ENCODE data around the gene CORO1C. TPM values are rescaled to one million over a fixed set of nuclear protein-coding genes. Genes with fewer than 3 reads are reported as not detected.

The CORO1C gene
- total RNA-seq, 2 donors from 2014 or later, result 361 to 548 TPM

- intact Hi-C loops (cut with DNase I), result loop anchor here (5.0 kb wide), 1 partner anchor 44 kb away; no protein-coding TSS in a partner anchor
- DNase-seq (ENCODE audit: low spot score), result no peak
Measured at GRCh38 chr12:108615918-108616317, 115.4 kb downstream of the CORO1C start.

GRCh38 chr12:108614639-108615038 is 116.7 kb downstream of the CORO1C start:
- intact Hi-C loops (cut with DNase I), result loop anchor here (5.0 kb wide), 1 partner anchor 42 kb away; no protein-coding TSS in a partner anchor
- DNase-seq (ENCODE audit: low spot score), result no peak

GRCh38 chr12:108614041-108614440 is 117.3 kb downstream of the CORO1C start:
- DNase-seq (ENCODE audit: low spot score), result no peak
- intact Hi-C loops (cut with DNase I), result no loop called here

- DNase-seq (ENCODE audit: low spot score), result no peak
- intact Hi-C loops (cut with DNase I), result no loop called here
Measured at GRCh38 chr12:108613548-108613947, 117.8 kb downstream of the CORO1C start.

- DNase-seq (ENCODE audit: low spot score), result no peak
- intact Hi-C loops (cut with DNase I), result no loop called here
Measured at GRCh38 chr12:108612788-108613282, 118.5 kb downstream of the CORO1C start.

DNA sequence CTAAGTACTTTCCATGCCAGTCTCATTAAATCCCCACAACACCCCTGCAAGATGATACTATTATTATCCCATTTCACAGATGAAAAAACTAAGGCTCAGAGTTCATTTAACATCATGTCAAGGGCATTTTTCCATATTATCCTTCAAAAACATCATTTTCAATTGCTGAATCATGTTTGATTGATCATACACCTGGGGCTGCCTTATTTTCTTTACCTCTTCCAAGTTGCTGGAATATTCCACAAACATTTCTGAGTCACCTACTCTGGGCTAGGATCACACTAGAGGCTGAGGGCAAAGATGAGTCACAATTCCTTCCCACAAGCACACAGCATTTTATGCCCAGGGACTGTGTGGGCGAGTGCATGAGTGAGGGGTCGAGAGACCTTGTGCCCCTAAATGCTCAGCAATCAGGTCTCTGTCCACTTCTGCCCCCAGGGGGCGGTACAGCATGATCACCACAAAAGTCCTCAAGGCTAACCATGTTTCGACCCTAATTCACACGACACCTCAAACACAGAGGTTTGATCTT is 119.4 kb downstream of the CORO1C start:
- intact Hi-C loops (cut with DNase I), result no loop called here
- no peak for DNase-seq (ENCODE audit: low spot score)

GRCh38 chr12:108610856-108611605 is 120.3 kb downstream of the CORO1C start:
- DNase-seq (ENCODE audit: low spot score), result no peak
- intact Hi-C loops (cut with DNase I), result no loop called here

GRCh38 chr12:108610336-108610815 is 120.9 kb downstream of the CORO1C start:
- no peak for DNase-seq (ENCODE audit: low spot score)
- intact Hi-C loops (cut with DNase I), result no loop called here

DNA sequence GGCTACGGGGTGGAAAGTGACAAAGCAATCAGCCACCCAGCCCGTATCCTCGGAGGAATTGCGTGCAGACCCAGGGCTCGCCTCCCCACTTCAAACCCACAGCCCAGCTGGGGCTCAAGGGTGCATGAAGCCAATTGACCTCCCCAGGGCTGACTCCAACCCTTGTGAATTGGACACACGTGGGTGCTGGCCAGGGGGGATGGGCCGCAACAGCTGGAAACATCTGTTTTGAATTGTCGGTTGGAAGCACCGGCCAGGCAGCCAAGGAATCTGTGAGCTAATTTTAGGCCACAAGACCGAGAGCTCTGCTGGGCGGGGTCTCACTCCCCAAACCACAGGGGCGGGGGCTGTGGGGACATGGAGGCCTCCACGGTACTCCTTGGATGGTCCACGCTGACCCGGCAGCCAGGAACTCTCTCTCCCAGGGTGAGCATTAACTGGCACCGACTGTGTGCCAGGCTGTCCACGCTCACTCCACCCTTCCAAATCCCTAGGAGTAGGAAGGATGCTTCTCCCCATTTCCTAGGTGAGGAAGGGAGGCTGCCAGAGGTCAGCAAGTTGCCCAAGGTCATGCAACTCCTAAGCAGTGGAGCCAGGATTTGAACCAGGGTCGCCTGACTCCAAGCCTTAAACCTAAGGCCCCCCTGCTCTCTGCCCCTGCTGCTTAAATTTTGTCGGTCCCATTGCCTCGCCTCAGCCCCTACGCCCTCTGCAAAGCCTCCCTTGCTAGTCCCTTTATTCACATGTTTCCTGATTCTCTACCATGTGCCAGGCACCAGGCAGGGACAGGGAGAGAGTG is 121.6 kb downstream of the CORO1C start:
- peak; percentile 91 for DNase-seq (ENCODE audit: low spot score)
- intact Hi-C loops (cut with DNase I), result no loop called here

DNA sequence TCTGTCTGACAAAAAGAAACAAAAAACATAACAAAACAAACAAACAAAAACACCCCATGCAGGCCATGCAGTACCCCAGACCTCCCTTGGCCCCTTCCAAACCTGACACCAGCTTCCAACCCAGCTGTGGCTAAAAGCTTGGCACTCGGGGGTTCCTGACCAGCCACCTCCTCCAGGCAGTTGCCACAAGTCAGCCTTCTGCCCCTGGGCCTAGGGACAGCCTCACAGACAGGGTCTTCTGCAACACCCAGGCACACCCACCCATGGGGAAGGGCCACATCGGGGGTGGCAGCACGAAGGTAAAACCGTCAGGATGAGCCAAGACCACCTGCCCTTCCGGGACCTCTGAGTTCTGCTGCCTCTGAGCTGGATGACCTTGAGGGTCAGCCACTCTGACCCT is 122.7 kb downstream of the CORO1C start:
- intact Hi-C loops (cut with DNase I), result no loop called here
- no peak for DNase-seq (ENCODE audit: low spot score)

DNA sequence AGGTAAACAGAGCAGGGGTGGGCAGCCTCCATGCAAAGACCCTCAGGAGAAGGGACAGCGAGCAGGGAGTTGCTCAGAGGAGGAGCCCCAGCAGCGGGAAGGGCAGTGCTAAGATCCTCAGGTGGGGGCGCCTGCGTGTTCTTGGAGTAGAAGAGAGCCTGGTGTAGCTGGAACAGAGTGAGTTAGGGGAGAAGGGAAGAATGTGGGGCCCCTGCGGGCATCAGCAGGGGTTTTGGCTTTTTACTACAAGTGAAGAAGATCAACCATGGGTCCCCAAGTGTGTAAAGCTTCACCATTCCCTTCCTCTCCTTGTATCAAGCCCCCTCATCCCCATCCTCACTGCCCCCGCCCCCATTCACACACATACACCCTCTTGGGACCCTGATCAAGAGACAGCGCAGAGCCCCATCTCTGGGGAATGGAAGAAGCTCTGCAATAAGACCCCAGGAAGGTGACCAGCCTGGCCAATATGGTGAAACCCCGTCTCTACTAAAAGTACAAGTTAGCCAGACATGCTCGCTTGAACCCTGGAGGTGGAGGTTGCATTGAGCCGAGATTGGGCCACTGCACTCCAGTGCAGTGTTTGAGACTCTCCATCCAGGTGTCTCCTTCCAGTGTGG is 123.2 kb downstream of the CORO1C start:
- intact Hi-C loops (cut with DNase I), result no loop called here
- no peak for DNase-seq (ENCODE audit: low spot score)

GRCh38 chr12:108606492-108606891 is 124.8 kb downstream of the CORO1C start:
- intact Hi-C loops (cut with DNase I), result no loop called here
- no peak for DNase-seq (ENCODE audit: low spot score)

GRCh38 chr12:108605690-108606406 is 125.5 kb downstream of the CORO1C start:
- no peak for DNase-seq (ENCODE audit: low spot score)
- intact Hi-C loops (cut with DNase I), result no loop called here

- intact Hi-C loops (cut with DNase I), result no loop called here
- no peak for DNase-seq (ENCODE audit: low spot score)
Measured at GRCh38 chr12:108605000-108605689, 126.2 kb downstream of the CORO1C start.

DNA sequence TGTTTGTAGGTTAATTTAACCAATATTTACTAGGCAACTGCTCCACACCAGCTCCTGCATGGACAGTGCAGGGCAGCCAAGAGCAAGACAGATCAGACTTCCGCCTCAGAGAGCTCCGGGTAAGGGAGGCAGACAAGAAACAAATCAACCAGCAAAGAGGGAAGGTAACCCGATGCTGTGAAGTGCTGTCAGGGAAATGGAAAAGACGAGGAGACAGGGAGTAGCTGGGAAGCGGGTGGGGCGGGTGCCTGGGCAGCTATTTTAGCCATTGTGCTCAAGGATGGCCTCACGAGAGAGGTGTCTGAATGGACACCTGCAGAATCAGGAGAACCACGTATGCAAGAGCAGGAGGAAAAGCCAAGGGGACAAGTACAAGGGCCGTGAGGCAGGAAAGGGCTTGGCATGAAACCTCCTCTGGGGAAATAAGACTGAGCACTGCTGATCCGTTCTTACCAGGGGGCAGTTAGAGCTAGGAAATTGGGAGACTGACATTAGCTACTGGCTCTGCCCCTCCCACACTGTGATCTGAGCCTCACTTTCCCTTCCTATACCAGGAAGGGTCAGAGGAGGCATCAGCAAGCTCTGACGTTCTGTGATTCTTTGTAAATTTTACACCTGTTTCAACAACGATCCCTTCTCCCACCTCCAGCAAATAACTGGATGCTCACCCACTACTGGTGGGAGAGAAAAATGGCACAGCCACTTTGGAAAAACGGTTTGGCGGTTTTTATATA is 126.9 kb downstream of the CORO1C start:
- intact Hi-C loops (cut with DNase I), result no loop called here
- no peak for DNase-seq (ENCODE audit: low spot score)

DNA sequence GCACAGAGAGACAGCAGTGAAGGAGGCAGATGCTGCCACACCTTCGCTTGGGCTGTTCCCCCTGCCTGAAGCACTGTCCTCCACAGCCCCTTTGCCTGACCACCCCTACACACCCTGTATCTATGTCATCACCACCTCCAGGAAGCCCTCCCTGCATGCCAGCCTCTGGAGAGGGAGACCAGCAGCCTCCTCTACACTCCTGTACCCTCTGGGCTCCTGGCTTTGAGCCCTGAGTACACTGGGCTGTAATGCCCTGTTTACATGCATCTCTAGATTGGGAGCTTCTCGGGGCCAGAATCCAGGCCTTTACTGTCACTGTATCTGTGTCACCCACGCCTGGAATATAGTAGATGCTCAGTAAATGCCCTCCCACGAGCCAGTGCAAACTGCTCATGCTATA is 127.6 kb downstream of the CORO1C start:
- no peak for DNase-seq (ENCODE audit: low spot score)
- intact Hi-C loops (cut with DNase I), result no loop called here

DNA sequence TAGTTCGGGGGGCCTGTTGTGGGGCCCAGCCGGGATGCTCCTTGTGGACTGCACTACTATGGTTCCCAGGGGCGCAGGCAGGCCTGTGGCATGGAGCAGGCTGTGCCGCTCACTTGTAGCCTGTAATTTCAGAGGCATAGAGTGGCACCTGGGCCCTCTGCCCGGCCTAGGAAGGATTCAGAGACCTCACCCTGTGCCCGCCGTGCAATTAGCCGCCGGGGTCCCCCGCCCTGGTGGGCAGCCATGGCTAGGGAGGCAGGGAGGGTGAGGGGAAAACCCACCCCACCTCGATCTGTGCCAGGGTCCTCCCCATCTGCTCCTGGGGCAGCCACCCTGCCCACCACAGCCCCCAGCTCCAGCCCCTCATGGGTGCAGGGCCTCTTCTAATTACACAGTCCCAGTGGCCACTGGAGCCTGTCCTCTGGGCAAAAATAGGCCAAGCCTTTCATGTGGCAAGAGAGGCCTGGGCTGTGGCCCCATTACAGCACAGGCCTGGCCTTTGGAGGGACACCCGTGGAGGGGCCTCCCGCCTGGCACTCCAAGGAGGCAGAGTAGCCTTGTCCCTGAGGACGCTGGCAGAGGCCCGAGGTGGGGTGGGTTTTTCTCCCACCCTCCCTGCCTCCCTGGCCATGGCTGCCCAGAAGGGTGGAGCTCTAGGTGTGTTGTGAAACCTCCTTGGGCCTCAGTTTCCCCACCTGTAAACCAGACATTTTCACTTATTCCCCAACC is 128.2 kb downstream of the CORO1C start:
- no peak for DNase-seq (ENCODE audit: low spot score)
- intact Hi-C loops (cut with DNase I), result no loop called here

All from posterior vena cava (tissue), 2 donors.